ENCODE results near the gene SRCAP.
"Not testable (repeated sequence)": the region's sequence is repeated elsewhere in the genome, so short reads cannot be mapped to it uniquely, and the experiment has no call there.

Gene SRCAP

DNA sequence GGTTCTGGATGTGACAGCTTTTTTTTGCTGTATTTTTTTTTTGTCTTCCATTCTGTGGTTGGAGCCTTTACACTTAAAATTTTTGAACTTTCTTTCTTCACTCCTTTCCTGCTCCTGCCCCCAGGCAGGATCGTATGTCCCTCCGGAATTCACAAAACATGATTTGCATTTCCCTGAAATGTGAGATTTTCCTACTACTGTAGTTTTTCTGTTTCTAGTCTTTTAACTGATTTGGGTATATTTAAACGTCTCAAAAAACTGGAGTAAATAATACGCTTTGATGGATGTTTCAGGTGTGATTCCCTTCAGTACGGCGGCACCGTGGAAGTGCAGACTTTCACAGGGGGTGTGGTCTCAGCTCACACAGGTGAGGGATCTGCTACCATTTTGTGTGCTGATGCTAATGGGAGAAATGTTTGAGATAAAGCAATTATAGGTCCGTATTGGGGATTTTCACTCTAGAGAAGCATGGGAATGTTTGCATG, 686 bp downstream of the SRCAP start:
- DNase-seq = no peak

DNA sequence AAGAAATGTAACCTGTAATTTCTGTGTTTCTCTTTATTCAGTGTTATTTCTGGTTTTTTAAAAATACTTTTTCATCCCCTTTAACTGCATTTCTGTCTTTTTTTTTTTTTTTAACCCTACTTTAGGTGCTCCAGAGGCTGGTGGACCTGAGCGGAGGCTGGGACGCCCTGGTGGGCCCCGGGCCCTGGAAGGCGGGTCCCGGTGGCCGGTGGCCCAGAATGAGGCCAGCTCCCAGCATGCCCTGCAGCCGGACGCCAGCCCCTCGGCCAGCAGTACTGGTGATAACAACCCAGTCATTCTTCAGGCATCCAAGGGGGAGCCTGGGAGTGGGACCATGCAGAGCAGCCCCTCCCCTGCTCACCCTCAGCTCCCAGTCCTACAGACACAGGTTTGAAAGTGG, 1.5 kb downstream of the SRCAP start:
- no peak for DNase-seq

DNA sequence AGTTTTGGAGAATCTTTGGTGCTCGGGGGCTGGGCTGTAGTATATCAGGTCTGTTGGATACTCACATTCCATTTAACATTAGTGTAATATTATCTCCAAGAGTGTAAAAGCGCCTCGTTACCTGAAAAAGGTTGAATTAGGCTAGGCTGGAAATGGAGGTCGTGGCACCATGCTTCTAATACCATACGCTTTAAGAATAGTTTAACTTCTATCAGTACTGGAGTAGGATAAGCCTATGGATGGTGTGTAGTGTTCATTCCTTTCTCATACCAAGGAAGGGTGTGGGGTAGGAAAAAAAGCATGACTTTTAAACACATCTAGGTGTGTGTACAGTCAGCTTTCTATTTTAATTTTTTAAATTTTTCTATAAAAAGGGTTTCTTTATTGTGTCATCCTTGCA, 2.0 kb downstream of the SRCAP start:
- no peak for DNase-seq

DNA sequence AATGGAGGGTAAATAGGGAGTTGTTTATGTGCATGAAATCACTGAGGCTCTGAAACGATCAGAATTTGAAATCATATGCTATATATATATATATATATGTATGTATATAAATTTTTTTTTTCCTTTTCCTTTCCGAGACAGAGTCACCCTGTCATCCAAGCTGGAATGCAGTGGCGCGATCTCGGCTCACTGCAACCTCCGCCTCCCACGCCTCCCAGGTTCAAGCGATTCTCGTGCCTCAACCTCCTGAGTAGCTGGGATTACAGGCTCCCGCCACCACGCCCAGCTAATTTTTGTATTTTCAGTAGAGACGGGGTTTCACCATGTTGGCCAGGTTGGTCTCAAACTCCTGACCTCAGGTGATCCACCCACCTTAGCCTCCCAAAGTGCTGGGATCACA, 4.1 kb downstream of the SRCAP start:
- DNase-seq = not testable (repeated sequence)

DNA sequence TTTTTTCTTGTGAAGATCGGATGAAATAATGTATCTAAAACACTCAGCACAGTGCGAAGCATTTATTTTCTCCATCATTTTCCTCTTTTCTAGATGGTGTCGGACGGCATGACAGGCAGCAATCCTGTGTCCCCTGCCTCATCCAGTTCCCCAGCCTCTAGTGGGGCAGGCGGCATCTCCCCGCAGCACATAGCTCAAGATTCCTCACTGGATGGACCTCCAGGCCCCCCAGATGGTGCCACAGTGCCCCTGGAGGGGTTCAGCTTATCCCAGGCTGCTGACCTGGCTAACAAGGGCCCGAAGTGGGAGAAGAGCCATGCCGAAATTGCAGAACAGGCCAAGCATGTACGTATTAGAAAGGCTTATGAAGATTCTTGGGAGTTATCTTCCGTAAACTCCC, 5.0 kb downstream of the SRCAP start:
- DNase-seq = no peak

DNA sequence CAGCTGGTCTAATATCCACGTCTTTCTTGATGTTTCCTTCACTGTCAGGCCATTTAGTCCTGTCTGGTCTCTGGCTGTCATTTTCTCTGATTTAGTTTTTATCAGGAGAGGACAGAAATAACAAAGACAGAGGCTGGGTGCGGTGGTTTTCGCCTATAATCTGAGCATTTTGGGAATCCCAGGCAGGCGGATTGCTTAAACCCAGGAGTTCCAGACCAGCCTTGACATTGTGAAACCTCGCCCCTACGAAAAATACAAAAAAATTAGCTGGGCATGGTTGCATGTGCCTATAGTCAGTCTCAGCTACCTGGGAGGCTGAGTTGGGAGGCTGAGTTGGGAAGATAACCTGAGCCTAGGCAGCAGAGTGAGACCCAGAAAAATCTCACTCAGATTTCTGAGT, 7.1 kb downstream of the SRCAP start:
- DNase-seq = no peak

DNA sequence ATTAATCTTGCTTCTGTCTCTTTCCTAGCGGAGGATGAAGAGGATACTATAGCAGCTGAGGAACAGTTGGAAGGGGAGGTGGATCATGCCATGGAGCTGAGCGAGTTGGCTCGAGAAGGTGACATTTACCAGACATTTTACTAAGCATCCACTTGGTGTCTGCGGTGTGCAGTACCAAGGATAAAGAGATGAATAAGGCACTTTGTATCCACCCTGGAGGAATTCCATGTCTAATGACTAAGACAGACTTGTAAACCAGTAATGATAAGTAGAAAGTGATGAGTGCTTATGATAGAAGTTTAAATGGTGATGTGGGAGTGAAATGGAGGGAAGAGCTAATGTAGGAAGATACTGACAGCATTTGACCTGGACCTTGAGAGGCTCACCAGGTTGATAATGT, 12.0 kb downstream of the SRCAP start:
- no peak for DNase-seq

DNA sequence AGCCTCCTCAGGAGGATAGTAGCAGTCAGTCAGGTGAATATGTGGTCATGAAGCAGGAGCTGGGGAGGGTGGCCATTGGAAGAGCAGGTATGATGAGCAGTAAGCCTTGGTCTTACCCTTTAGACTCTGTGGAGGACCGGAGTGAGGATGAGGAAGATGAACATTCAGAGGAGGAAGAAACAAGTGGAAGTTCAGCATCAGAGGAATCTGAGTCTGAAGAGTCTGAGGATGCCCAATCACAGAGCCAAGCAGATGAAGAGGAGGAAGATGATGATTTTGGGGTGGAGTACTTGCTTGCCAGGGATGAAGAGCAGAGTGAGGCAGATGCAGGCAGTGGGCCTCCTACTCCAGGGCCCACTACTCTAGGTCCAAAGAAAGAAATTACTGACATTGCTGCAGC, 12.7 kb downstream of the SRCAP start:
- no peak for DNase-seq

DNA sequence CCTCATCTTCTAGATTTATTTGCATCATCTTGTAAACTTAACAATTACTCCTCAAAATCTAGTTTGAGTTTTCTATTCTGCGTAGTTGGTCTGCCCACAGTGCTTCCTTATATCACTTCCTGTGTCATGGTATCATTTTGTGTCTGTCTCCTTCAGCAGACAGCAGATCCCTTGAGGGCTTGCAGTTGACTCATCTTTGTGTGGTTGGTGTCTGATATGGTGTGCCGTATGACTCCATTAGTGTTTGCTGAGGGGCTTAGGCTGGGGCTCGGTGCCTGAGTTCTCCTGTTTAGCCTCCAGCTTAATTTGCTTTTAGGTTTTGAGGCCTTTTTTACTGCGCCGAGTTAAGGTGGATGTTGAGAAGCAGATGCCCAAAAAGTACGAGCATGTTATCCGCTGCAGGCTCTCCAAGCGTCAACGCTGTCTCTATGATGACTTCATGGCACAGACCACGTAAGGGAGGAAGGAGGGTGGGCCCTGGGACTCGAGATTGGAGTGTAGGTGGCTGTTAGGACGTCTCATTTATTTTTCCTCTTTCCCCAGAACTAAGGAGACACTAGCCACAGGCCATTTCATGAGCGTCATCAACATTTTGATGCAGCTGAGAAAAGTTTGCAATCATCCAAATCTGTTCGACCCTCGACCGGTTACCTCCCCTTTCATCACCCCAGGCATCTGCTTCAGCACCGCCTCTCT, 16.9 kb downstream of the SRCAP start:
- no peak for DNase-seq

DNA sequence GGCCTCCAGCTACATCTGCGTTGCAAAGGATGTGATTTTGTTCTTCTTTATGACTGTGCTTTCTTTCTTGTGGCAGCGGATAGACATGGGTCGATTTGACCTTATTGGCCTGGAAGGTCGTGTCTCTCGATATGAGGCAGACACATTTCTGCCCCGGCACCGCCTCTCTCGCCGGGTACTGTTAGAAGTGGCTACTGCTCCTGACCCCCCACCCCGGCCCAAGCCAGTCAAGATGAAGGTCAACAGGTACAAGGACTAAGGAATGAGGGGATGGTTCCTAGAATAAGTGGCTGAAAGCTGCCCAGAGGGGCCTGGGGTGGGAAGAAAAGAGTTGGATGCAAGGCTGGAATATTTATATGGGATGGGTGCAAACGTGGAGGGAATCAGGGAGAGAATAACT, 21.1 kb downstream of the SRCAP start:
- DNase-seq = no peak

DNA sequence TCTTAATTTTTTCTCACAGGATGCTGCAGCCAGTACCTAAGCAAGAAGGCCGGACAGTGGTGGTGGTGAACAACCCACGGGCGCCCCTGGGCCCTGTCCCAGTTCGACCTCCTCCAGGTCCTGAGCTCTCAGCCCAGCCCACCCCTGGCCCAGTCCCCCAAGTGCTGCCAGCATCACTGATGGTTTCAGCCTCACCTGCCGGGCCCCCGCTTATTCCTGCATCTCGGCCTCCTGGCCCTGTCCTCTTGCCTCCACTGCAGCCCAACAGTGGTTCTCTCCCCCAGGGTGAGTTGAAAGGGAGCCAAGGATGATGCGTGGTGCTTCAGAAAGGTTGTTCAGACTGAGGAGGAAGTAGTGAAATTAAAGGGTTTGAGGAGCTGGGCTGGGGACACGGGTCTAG, 21.7 kb downstream of the SRCAP start:
- DNase-seq = no peak

DNA sequence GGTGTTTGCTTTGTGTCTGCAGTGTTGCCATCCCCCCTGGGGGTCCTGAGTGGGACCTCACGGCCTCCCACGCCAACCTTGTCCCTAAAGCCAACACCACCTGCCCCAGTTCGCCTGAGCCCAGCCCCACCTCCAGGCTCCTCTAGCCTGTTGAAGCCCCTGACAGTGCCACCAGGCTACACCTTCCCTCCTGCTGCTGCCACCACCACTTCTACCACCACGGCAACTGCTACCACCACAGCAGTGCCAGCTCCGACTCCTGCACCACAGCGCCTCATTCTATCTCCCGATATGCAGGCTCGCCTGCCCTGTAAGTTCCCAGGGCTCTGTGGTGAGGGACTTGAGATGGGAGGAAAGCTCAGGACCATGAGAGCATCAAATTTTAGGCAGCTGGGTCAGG, 22.2 kb downstream of the SRCAP start:
- DNase-seq = no peak

DNA sequence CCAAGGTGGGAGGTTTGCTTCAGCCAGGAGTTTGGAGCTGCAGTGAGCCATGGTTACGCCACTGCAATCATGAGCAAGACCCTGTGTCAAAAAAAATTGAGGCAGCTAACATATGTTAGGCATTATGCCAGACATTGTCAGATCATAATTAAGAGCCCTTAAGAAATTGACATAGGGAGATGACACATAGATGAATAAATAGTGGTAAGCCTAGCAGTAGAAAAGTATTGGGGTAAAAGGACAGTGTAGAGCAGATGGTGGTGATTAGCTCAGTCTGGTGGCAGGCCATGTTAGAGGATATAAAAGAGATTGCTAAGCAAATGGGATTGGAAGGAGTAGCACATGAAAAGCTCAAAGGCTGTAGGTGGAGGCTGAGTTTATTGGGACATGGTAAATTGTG, 22.6 kb downstream of the SRCAP start:
- no peak for DNase-seq

DNA sequence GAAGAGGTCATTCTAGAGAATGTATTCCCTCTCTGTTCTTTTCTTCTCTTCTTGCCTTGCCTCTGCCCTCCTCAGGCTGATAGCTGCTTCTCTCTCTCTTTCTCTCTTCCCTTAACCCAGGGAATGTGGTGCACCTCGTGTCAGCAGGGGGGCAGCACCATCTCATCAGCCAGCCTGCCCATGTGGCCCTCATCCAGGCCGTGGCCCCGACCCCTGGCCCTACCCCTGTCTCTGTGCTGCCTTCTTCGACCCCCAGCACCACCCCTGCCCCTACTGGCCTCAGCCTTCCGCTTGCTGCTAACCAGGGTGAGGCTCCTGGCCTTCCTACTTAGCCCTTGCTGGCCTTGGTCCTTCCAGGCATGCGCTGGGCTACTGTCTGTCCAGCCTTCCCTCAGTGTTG, 23.5 kb downstream of the SRCAP start:
- no peak for DNase-seq

DNA sequence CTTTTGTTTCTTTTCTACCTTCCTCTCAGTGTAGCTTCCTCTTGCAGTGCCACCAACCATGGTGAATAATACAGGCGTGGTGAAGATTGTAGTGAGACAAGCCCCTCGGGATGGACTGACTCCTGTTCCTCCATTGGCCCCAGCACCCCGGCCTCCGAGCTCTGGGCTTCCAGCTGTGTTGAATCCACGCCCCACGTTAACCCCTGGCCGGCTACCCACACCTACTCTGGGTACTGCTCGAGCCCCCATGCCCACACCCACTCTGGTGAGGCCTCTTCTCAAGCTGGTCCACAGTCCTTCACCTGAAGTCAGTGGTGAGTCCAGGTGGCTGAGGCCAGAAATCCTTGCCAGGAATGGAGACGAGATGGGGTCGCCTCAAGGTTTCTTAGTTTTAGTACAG, 23.9 kb downstream of the SRCAP start:
- no peak for DNase-seq

DNA sequence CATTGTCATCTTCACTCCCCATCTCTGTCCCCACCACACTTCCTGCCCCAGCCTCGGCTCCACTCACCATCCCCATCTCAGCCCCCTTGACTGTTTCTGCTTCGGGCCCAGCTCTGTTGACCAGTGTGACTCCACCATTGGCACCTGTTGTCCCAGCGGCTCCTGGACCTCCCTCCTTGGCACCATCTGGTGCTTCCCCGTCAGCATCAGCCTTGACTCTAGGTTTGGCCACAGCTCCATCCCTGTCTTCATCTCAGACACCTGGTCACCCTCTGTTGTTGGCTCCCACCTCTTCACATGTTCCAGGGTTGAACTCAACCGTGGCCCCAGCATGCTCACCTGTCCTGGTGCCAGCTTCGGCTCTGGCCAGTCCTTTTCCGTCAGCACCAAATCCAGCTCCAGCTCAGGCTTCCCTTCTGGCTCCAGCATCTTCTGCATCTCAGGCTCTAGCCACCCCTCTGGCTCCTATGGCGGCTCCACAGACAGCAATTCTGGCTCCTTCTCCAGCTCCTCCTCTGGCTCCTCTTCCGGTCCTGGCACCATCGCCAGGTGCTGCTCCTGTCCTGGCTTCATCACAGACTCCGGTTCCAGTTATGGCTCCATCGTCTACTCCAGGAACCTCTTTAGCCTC, 24.9 kb downstream of the SRCAP start:
- no peak for DNase-seq

DNA sequence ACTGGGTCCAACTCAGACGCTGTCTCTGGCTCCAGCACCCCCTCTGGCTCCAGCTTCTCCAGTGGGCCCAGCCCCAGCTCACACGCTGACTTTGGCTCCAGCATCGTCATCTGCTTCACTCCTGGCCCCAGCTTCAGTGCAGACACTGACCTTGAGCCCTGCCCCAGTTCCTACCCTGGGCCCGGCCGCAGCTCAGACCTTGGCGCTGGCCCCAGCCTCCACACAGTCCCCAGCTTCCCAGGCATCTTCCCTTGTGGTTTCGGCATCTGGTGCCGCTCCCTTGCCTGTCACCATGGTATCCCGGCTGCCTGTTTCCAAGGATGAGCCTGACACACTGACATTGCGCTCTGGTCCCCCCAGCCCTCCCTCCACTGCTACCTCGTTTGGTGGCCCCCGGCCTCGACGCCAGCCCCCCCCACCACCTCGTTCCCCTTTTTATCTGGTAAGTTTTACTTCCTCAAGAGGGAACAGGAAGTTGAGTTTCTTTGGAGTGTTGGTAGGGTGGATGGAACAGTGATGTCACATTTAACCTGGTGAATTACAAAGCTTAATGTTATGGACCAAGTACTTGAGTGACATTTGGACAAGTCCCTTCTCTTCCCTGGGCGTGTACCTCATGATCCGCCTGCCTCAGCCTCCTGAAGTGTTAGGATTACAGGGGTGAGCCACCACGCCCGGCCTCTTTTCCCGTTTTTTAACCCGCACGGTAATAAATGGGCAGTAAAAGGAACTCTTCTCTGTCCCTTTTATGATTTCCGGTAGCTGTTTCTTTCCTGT, 25.9 kb downstream of the SRCAP start:
- DNase-seq = no peak

DNA sequence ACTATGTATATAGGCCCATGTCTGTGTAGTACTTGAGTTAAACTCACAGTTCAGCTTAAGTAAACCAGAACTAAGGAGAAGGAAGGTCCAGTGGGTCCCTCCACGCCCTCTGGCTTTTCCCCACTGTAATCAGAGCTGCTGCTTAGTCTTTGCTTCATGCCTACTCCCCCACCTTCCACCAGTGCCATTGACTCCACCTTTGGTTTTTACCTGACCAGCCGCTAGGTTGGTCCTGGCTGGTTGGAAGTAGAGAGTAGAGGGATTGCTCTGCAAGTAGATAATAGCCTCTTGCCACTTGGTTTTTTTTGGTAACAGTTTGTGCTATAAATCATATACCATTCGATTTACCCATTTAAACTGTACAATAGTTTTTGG, 26.4 kb downstream of the SRCAP start:
- no peak for DNase-seq

DNA sequence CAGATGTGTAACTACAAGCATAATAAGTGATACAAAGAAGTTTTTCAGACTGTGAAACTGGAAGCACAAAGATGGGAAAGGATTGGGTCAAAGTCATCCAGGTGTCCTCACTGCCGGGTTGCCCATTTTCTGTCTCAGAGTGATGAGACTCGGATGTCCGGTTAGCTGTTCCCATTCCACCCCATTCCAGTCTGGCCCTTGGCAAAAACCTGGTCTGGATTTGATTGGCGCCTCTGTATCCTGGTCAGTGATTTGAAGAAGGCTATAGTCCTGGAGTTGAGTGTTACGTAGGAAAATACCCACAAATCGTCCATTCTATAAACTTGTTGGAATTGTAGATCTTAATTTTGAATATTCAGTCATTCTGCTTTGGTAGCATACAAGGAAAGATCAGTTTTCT, 29.4 kb downstream of the SRCAP start:
- DNase-seq = no peak

DNA sequence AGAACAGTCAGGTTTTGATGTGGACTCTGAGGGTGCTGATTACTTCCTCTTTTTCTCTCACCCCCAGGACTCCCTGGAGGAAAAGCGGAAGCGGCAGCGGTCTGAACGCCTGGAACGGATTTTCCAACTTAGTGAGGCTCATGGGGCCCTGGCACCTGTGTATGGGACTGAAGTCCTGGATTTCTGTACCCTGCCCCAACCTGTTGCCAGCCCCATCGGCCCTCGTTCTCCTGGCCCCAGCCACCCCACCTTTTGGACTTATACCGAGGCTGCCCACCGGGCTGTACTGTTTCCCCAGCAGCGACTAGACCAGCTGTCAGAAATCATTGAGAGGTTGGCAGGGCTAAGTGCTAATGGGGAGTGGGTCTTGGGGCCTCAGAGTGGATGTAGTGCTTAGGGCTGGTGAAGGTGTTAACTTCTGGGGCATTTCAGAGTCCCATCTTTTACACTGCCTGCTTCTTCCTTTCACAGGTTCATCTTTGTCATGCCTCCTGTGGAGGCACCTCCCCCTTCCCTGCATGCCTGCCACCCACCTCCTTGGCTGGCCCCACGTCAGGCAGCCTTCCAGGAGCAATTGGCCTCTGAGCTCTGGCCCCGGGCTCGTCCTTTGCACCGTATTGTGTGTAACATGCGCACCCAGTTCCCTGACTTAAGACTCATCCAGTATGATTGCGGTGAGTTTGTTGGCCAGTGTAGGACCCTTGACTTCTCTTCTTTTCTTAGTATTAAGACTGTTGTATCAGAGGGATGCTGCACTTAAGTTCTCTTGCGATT, 30.1 kb downstream of the SRCAP start:
- no peak for DNase-seq

DNA sequence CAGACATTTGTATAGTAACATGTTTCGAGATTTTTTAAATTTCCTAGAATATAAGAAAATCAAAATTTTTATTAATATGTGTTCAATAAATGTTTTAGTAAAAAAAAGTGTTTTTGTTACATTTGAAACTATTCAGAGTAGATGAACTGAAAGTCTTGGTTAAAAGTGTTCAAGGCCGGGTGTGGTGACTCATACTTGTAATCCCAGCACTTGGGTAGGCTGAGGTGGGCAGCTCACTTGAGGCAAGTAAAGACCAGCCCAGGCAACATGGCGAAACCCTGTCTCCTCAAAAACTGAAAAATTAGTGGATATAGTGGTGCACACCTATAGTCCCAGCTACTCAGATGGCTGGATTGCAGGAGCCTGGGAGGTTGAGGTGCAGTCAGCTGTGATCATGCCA, 32.4 kb downstream of the SRCAP start:
- no peak for DNase-seq

DNA sequence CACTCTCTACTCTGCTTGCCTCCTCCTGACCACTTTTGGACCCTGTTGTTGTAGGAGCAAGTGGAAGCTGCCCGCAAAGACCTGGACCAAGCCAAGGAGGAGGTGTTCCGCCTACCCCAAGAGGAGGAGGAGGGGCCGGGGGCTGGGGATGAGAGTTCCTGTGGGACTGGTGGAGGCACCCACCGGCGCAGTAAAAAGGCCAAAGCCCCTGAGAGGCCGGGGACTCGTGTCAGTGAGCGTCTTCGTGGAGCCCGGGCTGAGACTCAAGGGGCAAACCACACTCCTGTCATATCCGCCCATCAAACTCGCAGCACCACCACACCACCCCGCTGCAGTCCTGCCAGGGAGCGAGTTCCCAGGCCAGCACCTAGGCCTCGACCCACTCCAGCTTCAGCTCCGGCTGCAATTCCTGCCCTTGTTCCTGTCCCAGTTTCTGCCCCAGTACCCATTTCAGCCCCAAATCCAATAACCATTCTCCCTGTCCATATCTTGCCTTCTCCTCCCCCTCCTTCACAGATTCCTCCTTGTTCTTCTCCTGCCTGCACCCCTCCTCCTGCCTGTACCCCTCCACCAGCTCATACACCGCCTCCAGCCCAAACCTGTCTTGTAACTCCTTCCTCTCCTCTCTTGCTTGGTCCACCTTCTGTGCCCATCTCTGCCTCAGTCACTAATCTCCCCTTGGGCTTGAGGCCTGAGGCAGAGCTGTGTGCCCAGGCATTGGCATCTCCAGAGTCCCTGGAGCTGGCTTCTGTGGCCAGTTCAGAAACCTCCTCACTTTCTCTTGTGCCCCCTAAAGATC, 38.2 kb downstream of the SRCAP start:
- no peak for DNase-seq
